Measurements from ENCODE around the gene WDR46.
"Not testable (repeated sequence)": the region's sequence is repeated elsewhere in the genome, so short reads cannot be mapped to it uniquely, and the experiment has no call there.

WDR46 gene

GRCh38 chr6:33288141-33288920 lies 708 bp downstream of the WDR46 start:
- no peak for DNase-seq (ENCODE audit: low spot score)

GRCh38 chr6:33286946-33287914 lies 1.8 kb downstream of the WDR46 start:
- peak; percentile 73 for DNase-seq (ENCODE audit: low spot score)

- DNase-seq (ENCODE audit: low spot score), result not testable (repeated sequence)
Measured at GRCh38 chr6:33285214-33285613, 3.8 kb downstream of the WDR46 start.

- DNase-seq (ENCODE audit: low spot score), result no peak
Measured at GRCh38 chr6:33280539-33280938, 8.5 kb downstream of the WDR46 start.

- DNase-seq (ENCODE audit: low spot score), result peak; percentile 48
Measured at GRCh38 chr6:33279971-33280511, 9.0 kb downstream of the WDR46 start.

- no peak for DNase-seq (ENCODE audit: low spot score)
Measured at GRCh38 chr6:33279257-33279695, 9.8 kb downstream of the WDR46 start.

- no peak for DNase-seq (ENCODE audit: low spot score)
Measured at GRCh38 chr6:33278810-33279209, 10.2 kb downstream of the WDR46 start.

GRCh38 chr6:33278392-33278741 lies 10.7 kb downstream of the WDR46 start:
- no peak for DNase-seq (ENCODE audit: low spot score)

- DNase-seq (ENCODE audit: low spot score), result no peak
Measured at GRCh38 chr6:33277663-33278391, 11.2 kb downstream of the WDR46 start.

- peak; percentile 62 for DNase-seq (ENCODE audit: low spot score)
Measured at GRCh38 chr6:33276864-33277662, 12.0 kb downstream of the WDR46 start, which contains the start of gene B3GALT4. Gene B3GALT4, plus strand, starts transcription at chr6:33277123. Its CDS starts 297 bp downstream, at chr6:33277420.

- DNase-seq (ENCODE audit: low spot score), result no peak
Measured at GRCh38 chr6:33276581-33276863, 12.5 kb downstream of the WDR46 start.

GRCh38 chr6:33275795-33276580 lies 13.1 kb downstream of the WDR46 start:
- not testable (repeated sequence) for DNase-seq (ENCODE audit: low spot score)

GRCh38 chr6:33273924-33274902 lies 14.8 kb downstream of the WDR46 start:
- DNase-seq (ENCODE audit: low spot score), result no peak

GRCh38 chr6:33273129-33273923 lies 15.7 kb downstream of the WDR46 start:
- no peak for DNase-seq (ENCODE audit: low spot score)

GRCh38 chr6:33272275-33273128 lies 16.5 kb downstream of the WDR46 start:
- no peak for DNase-seq (ENCODE audit: low spot score)

GRCh38 chr6:33271468-33272274 lies 17.4 kb downstream of the WDR46 start, which contains the start of the genes RPS18 and VPS52:
Gene RPS18, plus strand, starts transcription at chr6:33272075. Its CDS starts 45 bp downstream, at chr6:33272120.
Gene VPS52, minus strand, starts transcription at chr6:33271876. Its CDS starts 201 bp downstream, at chr6:33271675.
- peak; percentile 97 for DNase-seq (ENCODE audit: low spot score)

Data from COLO829 (cell line).